ENCODE data around the gene FDX2. TPM values are rescaled to one million over a fixed set of nuclear protein-coding genes. Genes with fewer than 3 reads are reported as not detected.

Gene FDX2
- total RNA-seq, 1 experiment from 2014 or later = 21.0 TPM

- Histone ChIP-seq H3K79me2 (ENCODE audit: insufficient read depth, low read length) (no peaks in the 10 kb centered on the region), H3K27ac (ENCODE audit: low read depth, low read length) (no peak overlapping the region), H2AFZ (ENCODE audit: low read depth, low read length, poor library complexity, severe bottlenecking) (no peak overlapping the region), H3K4me2 (ENCODE audit: low read length) (no peak overlapping the region), H3K36me3 (ENCODE audit: control insufficient read depth in 1 of 2, insufficient read depth in 2 of 2, low read length in 2 of 2) (no peaks in the 10 kb centered on the region), H3K9ac (ENCODE audit: low read length) (no peak overlapping the region), H3K4me1 (ENCODE audit: control insufficient read depth in 1 of 2, insufficient read depth in 2 of 2, low read length in 2 of 2) (peaks cover 0 to 6% of the 10 kb centered on the region in 2 experiments; a peak in 2 of 4 replicates), H3K27me3 (ENCODE audit: insufficient read depth, low read length) (no peaks in the 10 kb centered on the region), H4K20me1 (ENCODE audit: insufficient read depth) (no peaks in the 10 kb centered on the region), H3K4me3 (replicated peaks in 1 of 2; ENCODE audit: low read depth in 1 of 2, low read length in 2 of 2) (no peak overlapping the region), H3K9me2 (ENCODE audit: insufficient read depth) (no peaks in the 10 kb centered on the region), H3K9me3 (ENCODE audit: control insufficient read depth in 1 of 2, insufficient read depth in 1 of 2, low read depth in 1 of 2, low read length in 2 of 2) (no peaks in the 10 kb centered on the region)
- TF ChIP-seq CBX3 (IDR thresholded peaks at IDR 0.05; ENCODE audit: low read depth) (no peak), ZNF274 (IDR thresholded peaks at IDR 0.05; ENCODE audit: low read depth, low read length) (no peak), ZBTB33 (IDR thresholded peaks at IDR 0.05; ENCODE audit: extremely low read depth, insufficient replicate concordance, low read length) (no peak), CTCF (IDR thresholded peaks at IDR 0.05 in 2 of 3, conservative IDR thresholded peaks at IDR 0.05 in 1 of 3; ENCODE audit: borderline replicate concordance in 1 of 3, insufficient read depth in 1 of 3, low read depth in 2 of 3, low read length in 2 of 3) (no peak), ATF3 (IDR thresholded peaks at IDR 0.05) (no peak), ZFX (IDR thresholded peaks at IDR 0.05) (no peak), RAD21 (IDR thresholded peaks at IDR 0.05; ENCODE audit: low read depth) (no peak), TCF7L2 (IDR thresholded peaks at IDR 0.05; ENCODE audit: borderline replicate concordance, extremely low read depth, insufficient read depth, insufficient read length) (no peak), EZH2phosphoT487 (IDR thresholded peaks at IDR 0.05; ENCODE audit: borderline replicate concordance) (no peak), EGR1 (IDR thresholded peaks at IDR 0.05; ENCODE audit: low read depth) (no peak), CEBPB (IDR thresholded peaks at IDR 0.05; ENCODE audit: low read depth) (no peak), POLR2AphosphoS5 (IDR thresholded peaks at IDR 0.05; ENCODE audit: low read depth, low read length) (no peak), ELF1 (IDR thresholded peaks at IDR 0.05; ENCODE audit: borderline replicate concordance, low read depth) (no peak), REST (IDR thresholded peaks at IDR 0.05; ENCODE audit: low read depth) (no peak), SP1 (IDR thresholded peaks at IDR 0.05; ENCODE audit: low read depth) (no peak)
- ChIA-PET RAD21 (ENCODE audit: low non-redundant PET in 1 of 2, low total read pairs in 2 of 2, uncharacterized antibody in 2 of 2, unreplicated experiment in 2 of 2) (no interaction called here), POLR2A (no interaction called here), CTCF (no interaction called here)
- DNase-seq (ENCODE audit: low read depth, low spot score) (no peak), ATAC-seq (no peak)
- intact Hi-C loops (cut with micrococcal nuclease) = no loop called here
- no TSS peak for BruUV-seq (replicated peaks)
These were observed 10.5 kb downstream of the FDX2 start for GRCh38 chr19:10305139-10305806.
